ENCODE results near the gene JDP2.

JDP2 gene

GRCh38 chr14:75440733-75441477, 13.1 kb downstream of the JDP2 start:
- Histone ChIP-seq H3K36me3 (ENCODE audit: control insufficient read depth, low read depth, low read length) (no peaks in the 10 kb centered on the region), H3K4me1 (ENCODE audit: control insufficient read depth, low read depth, low read length) (peaks cover 15% of the 10 kb centered on the region), H3K9me3 (ENCODE audit: control insufficient read depth, low read depth, low read length) (no peaks in the 10 kb centered on the region), H3K27me3 (ENCODE audit: control insufficient read depth, insufficient read depth, low read length) (no peaks in the 10 kb centered on the region), H3K9ac (ENCODE audit: low read length) (no peak overlapping the region), H3K4me3 (ENCODE audit: low read length) (no peak overlapping the region), H3K27ac (ENCODE audit: low read length) (no peak overlapping the region)

DNA sequence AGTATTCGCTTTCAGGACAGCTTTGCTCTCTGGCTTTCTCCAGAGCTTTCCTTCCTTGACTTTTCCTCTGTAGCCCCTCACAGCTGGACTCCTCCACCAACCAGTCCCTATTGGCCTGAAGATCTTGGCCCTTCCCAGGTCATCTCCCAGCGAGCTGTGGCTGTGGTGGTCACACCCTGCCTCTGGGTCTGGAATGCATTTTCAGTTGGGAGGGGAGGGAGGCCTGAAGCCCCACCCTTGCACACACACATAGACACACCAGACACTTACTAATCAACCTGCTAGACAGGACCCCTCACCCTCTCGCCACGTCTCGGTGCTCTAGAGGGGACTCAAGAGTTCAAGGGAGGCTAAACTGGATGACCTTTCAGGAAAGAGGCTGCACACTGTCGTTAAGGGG, 13.9 kb downstream of the JDP2 start:
- Histone ChIP-seq H3K9me3 (ENCODE audit: control insufficient read depth, low read depth, low read length) (no peaks in the 10 kb centered on the region), H3K4me3 (ENCODE audit: low read length) (no peak overlapping the region), H3K36me3 (ENCODE audit: control insufficient read depth, low read depth, low read length) (no peaks in the 10 kb centered on the region), H3K4me1 (ENCODE audit: control insufficient read depth, low read depth, low read length) (peaks cover 15% of the 10 kb centered on the region), H3K9ac (ENCODE audit: low read length) (no peak overlapping the region), H3K27me3 (ENCODE audit: control insufficient read depth, insufficient read depth, low read length) (no peaks in the 10 kb centered on the region), H3K27ac (ENCODE audit: low read length) (no peak overlapping the region)

DNA sequence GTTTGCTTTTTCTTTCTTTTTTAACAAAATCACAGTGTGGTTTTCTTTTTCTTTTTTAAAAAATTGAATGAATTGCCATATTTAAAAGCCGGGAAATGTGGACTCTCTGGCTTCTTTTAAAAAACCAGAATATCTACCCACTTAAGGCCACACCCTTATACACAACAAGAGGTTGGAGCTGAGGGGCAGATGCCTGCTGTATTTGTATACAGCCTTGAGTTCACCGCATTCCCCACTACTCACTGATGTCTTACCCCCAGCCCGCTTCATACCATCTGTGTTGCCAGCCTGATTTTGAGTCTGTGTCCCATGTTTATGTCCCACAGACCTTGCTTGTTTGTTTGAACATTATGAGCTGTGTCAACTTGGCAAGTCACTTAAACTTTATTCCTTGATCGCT, 14.3 kb downstream of the JDP2 start:
- no peak overlapping the region for H3K4me3 ChIP-seq (ENCODE audit: low read length)
- H3K36me3 ChIP-seq (ENCODE audit: control insufficient read depth, low read depth, low read length), result no peaks in the 10 kb centered on the region
- no peak overlapping the region for H3K9ac ChIP-seq (ENCODE audit: low read length)
- peaks cover 15% of the 10 kb centered on the region for H3K4me1 ChIP-seq (ENCODE audit: control insufficient read depth, low read depth, low read length)
- no peak overlapping the region for H3K27ac ChIP-seq (ENCODE audit: low read length)
- no peaks in the 10 kb centered on the region for H3K9me3 ChIP-seq (ENCODE audit: control insufficient read depth, low read depth, low read length)
- H3K27me3 ChIP-seq (ENCODE audit: control insufficient read depth, insufficient read depth, low read length), result no peaks in the 10 kb centered on the region

DNA sequence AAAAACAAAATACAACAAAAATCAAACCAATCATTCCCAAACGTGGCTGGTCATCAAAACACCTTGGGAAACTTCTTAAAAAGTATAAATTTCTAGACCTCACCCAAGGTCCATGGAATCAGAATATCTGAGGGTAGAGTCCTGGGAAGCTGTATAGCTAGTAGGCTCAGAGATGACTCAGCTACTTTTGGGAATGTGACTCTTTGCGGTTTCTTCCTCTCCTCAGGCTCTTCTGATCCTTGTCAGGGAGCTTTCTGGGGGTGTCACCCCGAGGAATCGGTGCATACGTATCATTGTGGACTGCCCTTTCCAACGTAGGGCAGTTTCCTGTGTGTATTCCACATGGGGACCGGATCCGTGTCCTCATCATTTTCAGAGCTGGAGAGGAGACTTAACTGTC, 14.8 kb downstream of the JDP2 start:
- no peaks in the 10 kb centered on the region for H3K36me3 ChIP-seq (ENCODE audit: control insufficient read depth, low read depth, low read length)

GRCh38 chr14:75443203-75443969, 15.6 kb downstream of the JDP2 start:
- no peak overlapping the region for H3K4me3 ChIP-seq (ENCODE audit: low read length)
- no peaks in the 10 kb centered on the region for H3K36me3 ChIP-seq (ENCODE audit: control insufficient read depth, low read depth, low read length)
- H3K4me1 ChIP-seq (ENCODE audit: control insufficient read depth, low read depth, low read length), result peaks cover 8% of the 10 kb centered on the region
- no peak overlapping the region for H3K27ac ChIP-seq (ENCODE audit: low read length)
- no peaks in the 10 kb centered on the region for H3K27me3 ChIP-seq (ENCODE audit: control insufficient read depth, insufficient read depth, low read length)
- no peaks in the 10 kb centered on the region for H3K9me3 ChIP-seq (ENCODE audit: control insufficient read depth, low read depth, low read length)
- no peak overlapping the region for H3K9ac ChIP-seq (ENCODE audit: low read length)

More for the DNA sequence above, 14.8 kb downstream of the JDP2 start:
- Histone ChIP-seq H3K4me3 (ENCODE audit: low read length) (no peak overlapping the region), H3K27ac (ENCODE audit: low read length) (no peak overlapping the region), H3K27me3 (ENCODE audit: control insufficient read depth, insufficient read depth, low read length) (no peaks in the 10 kb centered on the region), H3K9me3 (ENCODE audit: control insufficient read depth, low read depth, low read length) (no peaks in the 10 kb centered on the region), H3K4me1 (ENCODE audit: control insufficient read depth, low read depth, low read length) (peaks cover 15% of the 10 kb centered on the region), H3K9ac (ENCODE audit: low read length) (no peak overlapping the region)

GRCh38 chr14:75445236-75445635, 17.4 kb downstream of the JDP2 start:
- H3K9me3 ChIP-seq (ENCODE audit: control insufficient read depth, low read depth, low read length), result no peaks in the 10 kb centered on the region
- H3K9ac ChIP-seq (ENCODE audit: low read length), result no peak overlapping the region
- H3K27ac ChIP-seq (ENCODE audit: low read length), result no peak overlapping the region
- no peaks in the 10 kb centered on the region for H3K27me3 ChIP-seq (ENCODE audit: control insufficient read depth, insufficient read depth, low read length)
- H3K4me3 ChIP-seq (ENCODE audit: low read length), result no peak overlapping the region
- H3K4me1 ChIP-seq (ENCODE audit: control insufficient read depth, low read depth, low read length), result peaks cover 8% of the 10 kb centered on the region
- no peaks in the 10 kb centered on the region for H3K36me3 ChIP-seq (ENCODE audit: control insufficient read depth, low read depth, low read length)

DNA sequence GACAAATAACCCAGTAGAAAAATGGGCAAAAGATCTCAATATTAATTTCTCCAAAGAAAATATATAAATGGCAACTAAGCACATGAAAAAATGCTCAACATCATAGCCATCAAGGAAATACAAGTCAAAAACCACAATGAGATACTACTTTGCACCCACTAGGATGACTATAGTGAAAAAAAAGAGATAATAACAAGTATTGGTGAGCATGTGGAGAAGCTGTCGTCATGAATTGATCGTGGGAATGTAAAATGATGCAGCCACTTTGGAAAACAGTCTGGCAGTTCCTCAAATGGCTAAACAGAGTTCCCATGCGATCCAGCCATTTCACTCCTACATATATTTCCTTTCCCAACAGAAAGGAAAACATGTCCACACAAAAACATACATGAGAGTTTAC, 18.1 kb downstream of the JDP2 start:
- Histone ChIP-seq H3K36me3 (ENCODE audit: control insufficient read depth, low read depth, low read length) (no peaks in the 10 kb centered on the region), H3K9ac (ENCODE audit: low read length) (no peak overlapping the region), H3K4me1 (ENCODE audit: control insufficient read depth, low read depth, low read length) (peaks cover 8% of the 10 kb centered on the region), H3K9me3 (ENCODE audit: control insufficient read depth, low read depth, low read length) (no peaks in the 10 kb centered on the region), H3K27ac (ENCODE audit: low read length) (no peak overlapping the region), H3K4me3 (ENCODE audit: low read length) (no peak overlapping the region), H3K27me3 (ENCODE audit: control insufficient read depth, insufficient read depth, low read length) (no peaks in the 10 kb centered on the region)

DNA sequence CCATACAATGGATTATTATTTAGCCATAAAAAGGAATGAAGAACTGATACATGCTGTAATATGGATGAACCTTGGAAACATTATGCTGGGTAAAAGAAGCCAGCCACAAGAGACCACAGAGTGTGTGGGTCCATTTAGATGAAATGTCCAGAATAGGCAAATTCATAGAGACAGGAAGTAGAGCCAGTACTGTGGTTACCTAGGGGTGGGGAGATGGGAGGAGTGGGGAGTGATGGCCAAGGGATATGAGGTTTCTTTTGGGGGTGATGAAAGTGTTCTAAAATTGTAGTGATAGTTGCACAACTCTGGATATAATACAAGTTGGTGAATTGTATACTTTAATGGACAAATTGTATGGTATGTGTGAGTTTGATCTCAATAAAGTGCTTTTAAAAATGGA, 18.6 kb downstream of the JDP2 start:
- Histone ChIP-seq H3K36me3 (ENCODE audit: control insufficient read depth, low read depth, low read length) (no peaks in the 10 kb centered on the region), H3K27me3 (ENCODE audit: control insufficient read depth, insufficient read depth, low read length) (no peaks in the 10 kb centered on the region), H3K4me3 (ENCODE audit: low read length) (no peak overlapping the region), H3K27ac (ENCODE audit: low read length) (no peak overlapping the region), H3K4me1 (ENCODE audit: control insufficient read depth, low read depth, low read length) (peaks cover 8% of the 10 kb centered on the region), H3K9ac (ENCODE audit: low read length) (no peak overlapping the region), H3K9me3 (ENCODE audit: control insufficient read depth, low read depth, low read length) (no peaks in the 10 kb centered on the region)

GRCh38 chr14:75448209-75448608, 20.4 kb downstream of the JDP2 start:
- Histone ChIP-seq H3K36me3 (ENCODE audit: control insufficient read depth, low read depth, low read length) (no peaks in the 10 kb centered on the region), H3K9me3 (ENCODE audit: control insufficient read depth, low read depth, low read length) (no peaks in the 10 kb centered on the region), H3K4me1 (ENCODE audit: control insufficient read depth, low read depth, low read length) (peaks cover 15% of the 10 kb centered on the region), H3K27ac (ENCODE audit: low read length) (no peak overlapping the region), H3K9ac (ENCODE audit: low read length) (no peak overlapping the region), H3K27me3 (ENCODE audit: control insufficient read depth, insufficient read depth, low read length) (no peaks in the 10 kb centered on the region), H3K4me3 (ENCODE audit: low read length) (no peak overlapping the region)

DNA sequence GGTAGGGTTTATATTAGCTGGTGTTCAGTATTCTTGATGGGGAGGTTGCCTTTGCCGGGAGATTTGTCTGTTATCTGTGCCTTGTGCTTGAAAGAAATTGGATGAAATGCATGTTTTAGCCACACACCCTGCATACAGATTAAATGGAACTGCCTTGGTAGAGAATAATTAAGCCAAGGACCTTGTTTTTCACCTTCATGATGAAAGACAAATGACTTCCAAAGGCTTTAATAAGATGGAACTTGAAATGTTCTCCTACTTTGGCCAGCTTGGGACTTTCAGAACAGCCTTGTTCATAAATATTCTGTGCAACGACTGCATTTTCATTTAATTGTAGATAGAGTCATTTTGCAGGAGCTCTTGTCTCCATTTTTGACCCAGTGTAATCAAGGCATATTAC, 21.2 kb downstream of the JDP2 start:
- Histone ChIP-seq H3K27me3 (ENCODE audit: control insufficient read depth, insufficient read depth, low read length) (no peaks in the 10 kb centered on the region), H3K27ac (ENCODE audit: low read length) (no peak overlapping the region), H3K4me1 (ENCODE audit: control insufficient read depth, low read depth, low read length) (peaks cover 22% of the 10 kb centered on the region), H3K36me3 (ENCODE audit: control insufficient read depth, low read depth, low read length) (no peaks in the 10 kb centered on the region), H3K9ac (ENCODE audit: low read length) (no peak overlapping the region), H3K4me3 (ENCODE audit: low read length) (no peak overlapping the region), H3K9me3 (ENCODE audit: control insufficient read depth, low read depth, low read length) (no peaks in the 10 kb centered on the region)

- H3K9ac ChIP-seq (ENCODE audit: low read length), result no peak overlapping the region
- no peaks in the 10 kb centered on the region for H3K9me3 ChIP-seq (ENCODE audit: control insufficient read depth, low read depth, low read length)
Observed at GRCh38 chr14:75449696-75450095, 21.9 kb downstream of the JDP2 start.

More at GRCh38 chr14:75449696-75450095, 21.9 kb downstream of the JDP2 start:
- Histone ChIP-seq H3K4me3 (ENCODE audit: low read length) (no peak overlapping the region), H3K36me3 (ENCODE audit: control insufficient read depth, low read depth, low read length) (no peaks in the 10 kb centered on the region), H3K4me1 (ENCODE audit: control insufficient read depth, low read depth, low read length) (peaks cover 22% of the 10 kb centered on the region), H3K27ac (ENCODE audit: low read length) (no peak overlapping the region), H3K27me3 (ENCODE audit: control insufficient read depth, insufficient read depth, low read length) (no peaks in the 10 kb centered on the region)
